Type B pancreatic cell (in vitro differentiated cells): ENCODE results near the gene BCL2L13. TPM values are rescaled to one million over a fixed set of nuclear protein-coding genes. Genes with fewer than 3 reads are reported as not detected.
A peak's percentile ranks its signal among the peaks of the same experiment; 100 is the strongest.
"Not testable (repeated sequence)": the region's sequence is repeated elsewhere in the genome, so short reads cannot be mapped to it uniquely, and the experiment has no call there.

Experiments used
- DNase-seq: peaks from one replicate; pipeline ENCODE4 v3.0.0; 2021; ENCODE audit warnings: mixed read lengths; ENCODE audit not compliant: unreplicated experiment; ENCODE audit errors: extremely low spot score
- H3K27ac Mint-ChIP-seq: 2 replicates; pipeline ENCODE4 v1.8.0; 2021; ENCODE audit warnings: mild to moderate bottlenecking, mixed read lengths
- H3K27me3 Mint-ChIP-seq: 2 replicates; pipeline ENCODE4 v1.8.0; 2021; ENCODE audit warnings: mixed read lengths
- H3K36me3 Mint-ChIP-seq: 2 replicates; pipeline ENCODE4 v1.8.0; 2021; ENCODE audit warnings: mixed read lengths
- H3K4me1 Mint-ChIP-seq: one replicate; pipeline ENCODE4 v1.8.0; 2021; ENCODE audit warnings: mixed read lengths; ENCODE audit not compliant: unreplicated experiment
- H3K4me3 Mint-ChIP-seq: 2 replicates; pipeline ENCODE4 v1.8.0; 2021; ENCODE audit warnings: mild to moderate bottlenecking, mixed read lengths
- H3K9me3 Mint-ChIP-seq: 2 replicates; pipeline ENCODE4 v1.8.0; 2021; ENCODE audit warnings: mixed read lengths
- CTCF ChIP-seq: fragments of 200-600 bp; sonication (generic); conservative IDR thresholded peaks from 2 replicates; pipeline ENCODE4 v1.5.0; 2021; ENCODE audit warnings: antibody characterized with exemption, mild to moderate bottlenecking
- total RNA-seq: library from RNA; stranded (reverse); gene quantifications from 2 replicates; pipeline ENCODE4 v1.2.1, GENCODE V29; 2021; ENCODE audit warnings: low replicate concordance

Gene BCL2L13
- total RNA-seq, 1 donor from 2014 or later, result 32.5 TPM

DNA sequence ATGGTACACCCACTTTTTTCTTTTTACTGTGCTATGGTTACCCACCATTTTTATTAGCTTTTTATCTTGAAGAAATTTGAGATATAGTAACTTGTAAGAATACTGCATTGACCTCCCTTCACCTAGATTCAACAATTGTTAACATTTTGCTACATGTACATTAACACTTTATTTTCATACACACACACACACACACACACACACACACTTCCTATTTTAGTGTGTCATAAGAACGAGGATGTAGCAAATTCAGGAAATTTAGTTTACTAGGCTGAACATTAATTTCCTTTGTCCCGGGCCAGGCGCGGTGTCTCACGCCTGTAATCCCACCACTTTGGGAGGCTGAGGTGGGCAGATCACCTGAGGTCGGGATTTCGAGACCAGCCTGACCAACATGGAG, 8.9 kb upstream of the BCL2L13 start:
- Mint-ChIP-seq H3K4me1 (no peaks in the 10 kb centered on the region), H3K27ac (peak overlapping the region; percentile 99), H3K27me3 (no peaks in the 10 kb centered on the region), H3K36me3 (no peaks in the 10 kb centered on the region), H3K9me3 (no peaks in the 10 kb centered on the region), H3K4me3 (peak overlapping the region; percentile 98)
- TF ChIP-seq CTCF, result no peak
- no peak for DNase-seq

DNA sequence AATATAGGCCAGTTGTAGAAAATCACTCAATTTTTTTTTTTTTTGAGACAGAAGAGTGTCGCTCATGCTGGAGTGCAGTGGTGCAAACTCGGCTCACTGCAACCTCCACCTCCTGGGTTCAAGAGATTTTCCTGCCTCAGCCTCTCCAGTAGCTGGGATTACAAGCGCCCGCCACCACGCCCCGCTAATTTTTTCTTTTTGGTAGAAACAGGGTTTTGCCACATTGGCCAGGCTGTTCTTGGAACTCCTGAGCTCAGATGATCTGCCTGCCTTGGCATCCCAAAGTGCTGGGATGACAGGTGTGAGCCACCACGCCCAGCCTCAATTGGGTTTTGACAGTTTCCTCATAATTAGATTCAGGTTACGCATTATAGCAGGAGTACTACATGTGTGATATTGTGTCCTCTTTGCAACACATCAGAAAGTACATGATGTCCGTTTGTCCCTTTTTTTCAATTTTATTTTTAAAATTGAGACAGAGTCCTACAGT, 7.4 kb upstream of the BCL2L13 start:
- Mint-ChIP-seq H3K4me1 (no peaks in the 10 kb centered on the region), H3K36me3 (no peaks in the 10 kb centered on the region), H3K27ac (peak overlapping the region; percentile 89), H3K27me3 (no peaks in the 10 kb centered on the region), H3K4me3 (peak overlapping the region; percentile 10), H3K9me3 (no peaks in the 10 kb centered on the region)
- DNase-seq, result no peak
- TF ChIP-seq CTCF, result no peak

GRCh38 chr22:17633217-17633997, 5.2 kb upstream of the BCL2L13 start:
- no peaks in the 10 kb centered on the region for H3K27me3 Mint-ChIP-seq
- H3K4me3 Mint-ChIP-seq, result peak overlapping the region; percentile 66
- no peaks in the 10 kb centered on the region for H3K36me3 Mint-ChIP-seq
- no peak for TF ChIP-seq CTCF
- peaks cover 9% of the 10 kb centered on the region for H3K4me1 Mint-ChIP-seq
- peak overlapping the region; percentile 98 for H3K27ac Mint-ChIP-seq
- H3K9me3 Mint-ChIP-seq, result no peaks in the 10 kb centered on the region
- no peak for DNase-seq

DNA sequence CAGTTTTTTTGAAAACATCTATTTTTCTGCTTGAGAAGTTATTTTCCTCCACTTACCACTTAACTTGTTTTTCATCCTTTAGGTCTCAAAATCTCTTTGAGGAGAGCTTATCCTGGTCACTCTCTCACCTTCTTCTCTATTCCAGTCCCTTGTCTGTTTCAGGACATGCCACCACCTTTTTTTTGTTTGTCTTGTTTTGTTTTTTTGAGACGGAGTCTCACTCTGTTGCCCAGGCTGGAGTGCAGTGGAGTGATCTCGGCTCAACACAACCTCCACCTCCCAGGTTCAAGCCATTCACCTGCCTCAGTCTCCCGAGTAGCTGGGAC, 4.6 kb upstream of the BCL2L13 start:
- Mint-ChIP-seq H3K36me3 (no peaks in the 10 kb centered on the region), H3K4me1 (peaks cover 9% of the 10 kb centered on the region), H3K27me3 (no peaks in the 10 kb centered on the region), H3K27ac (peak overlapping the region; percentile 98), H3K4me3 (no peak overlapping the region), H3K9me3 (no peaks in the 10 kb centered on the region)
- TF ChIP-seq CTCF, result no peak
- DNase-seq, result no peak

- H3K4me1 Mint-ChIP-seq, result peaks cover 9% of the 10 kb centered on the region
- no peaks in the 10 kb centered on the region for H3K36me3 Mint-ChIP-seq
- no peak overlapping the region for H3K4me3 Mint-ChIP-seq
- no peaks in the 10 kb centered on the region for H3K27me3 Mint-ChIP-seq
- no peak for TF ChIP-seq CTCF
- no peaks in the 10 kb centered on the region for H3K9me3 Mint-ChIP-seq
- H3K27ac Mint-ChIP-seq, result peak overlapping the region; percentile 98
- DNase-seq, result no peak
Observed at GRCh38 chr22:17634696-17635095, 3.9 kb upstream of the BCL2L13 start.

DNA sequence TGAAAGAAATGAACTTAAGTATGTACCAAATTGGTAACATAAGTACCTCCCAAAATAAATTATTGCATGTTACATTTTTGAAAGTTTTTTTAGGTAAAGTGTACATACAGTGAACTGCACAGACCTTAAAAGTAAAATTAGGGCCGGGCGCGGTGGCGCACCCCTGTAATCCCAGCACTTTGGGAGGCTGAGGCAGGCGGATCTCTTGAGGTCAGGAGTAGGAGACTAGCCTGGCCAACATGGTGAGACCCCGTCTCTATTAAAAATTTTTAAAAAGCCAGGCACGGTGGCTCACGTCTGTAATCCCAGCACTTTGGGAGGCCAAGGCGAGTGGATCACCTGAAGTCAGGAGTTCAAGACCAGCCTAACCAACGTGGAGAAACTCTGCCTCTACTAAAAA, 1.7 kb upstream of the BCL2L13 start:
- H3K27me3 Mint-ChIP-seq, H3K36me3 Mint-ChIP-seq, H3K27ac Mint-ChIP-seq, H3K4me3 Mint-ChIP-seq, H3K4me1 Mint-ChIP-seq, H3K9me3 Mint-ChIP-seq, DNase-seq: not testable (repeated sequence)
